RPMI7951 (cell line): Measurements from ENCODE around the gene AADAT. TPM values are rescaled to one million over a fixed set of nuclear protein-coding genes. Genes with fewer than 3 reads are reported as not detected.
"Not testable (repeated sequence)": the region's sequence is repeated elsewhere in the genome, so short reads cannot be mapped to it uniquely, and the experiment has no call there.

ENCODE experiments used
- DNase-seq: peaks from one replicate; pipeline ENCODE4 v3.0.0-alpha.2; 2012; ENCODE audit warnings: low read depth
- total RNA-seq: library from RNA; depleted of rRNA; stranded (reverse); fragments of >200 nt; shearing (Covaris generic); gene quantifications from 2 replicates; pipeline ENCODE4 v1.2.3, GENCODE V29; 2014

AADAT gene
- total RNA-seq, 1 experiment from 2014 or later = 4.7 TPM

DNA sequence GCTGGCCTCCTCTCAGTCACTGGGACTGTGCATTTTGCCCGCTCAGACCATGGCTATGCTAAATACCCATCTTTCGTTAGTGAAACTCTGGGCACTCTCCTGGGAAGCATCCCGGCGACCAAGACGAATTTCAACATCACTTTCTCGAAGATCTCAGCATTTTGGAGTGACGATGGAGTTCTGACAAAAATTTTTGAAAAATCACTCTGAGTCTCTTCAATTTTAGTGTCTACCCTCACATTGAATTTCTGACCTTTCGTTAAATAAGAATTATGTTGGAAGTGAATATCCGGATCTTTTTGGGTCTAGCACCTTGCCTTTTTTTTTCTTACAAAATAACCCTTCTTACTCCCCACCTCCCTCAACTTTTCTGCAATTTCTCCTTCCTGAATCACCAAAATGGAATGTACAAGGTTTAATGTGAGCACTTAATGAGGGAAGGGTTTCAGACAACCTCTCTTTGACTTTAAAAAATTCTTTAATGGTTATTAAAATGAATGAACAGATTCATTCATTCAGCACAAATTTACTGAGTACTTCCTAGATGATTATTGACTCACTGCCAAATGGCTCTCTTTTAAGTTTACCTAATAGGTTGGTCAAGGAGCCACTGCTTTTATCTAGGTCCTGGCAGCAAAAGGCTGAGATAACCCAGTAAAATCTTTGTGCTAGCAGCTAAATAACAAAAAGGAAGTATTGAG, 746 bp upstream of the AADAT start:
- peak; percentile 10 for DNase-seq

GRCh38 chr4:170089274-170089667, 485 bp downstream of the AADAT start:
- peak; percentile 44 for DNase-seq

DNA sequence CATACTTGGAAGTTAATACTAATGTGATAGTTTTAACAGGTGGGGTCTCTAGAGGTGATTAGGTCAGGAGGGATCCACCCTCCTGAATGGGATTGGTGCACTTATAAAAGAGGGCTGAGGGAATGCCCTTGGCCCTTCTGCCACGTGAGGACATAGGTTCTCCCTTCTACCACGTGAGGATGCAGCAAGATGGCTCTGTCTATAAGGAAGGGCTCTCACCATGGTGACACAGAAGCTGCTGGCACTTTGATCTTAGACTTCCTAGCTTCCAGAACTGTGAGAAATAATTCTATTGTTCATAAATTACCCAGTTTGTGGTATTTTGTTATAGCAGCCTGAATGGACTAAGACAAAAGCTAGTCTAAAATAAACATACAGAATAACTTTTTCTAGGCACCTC, 1.0 kb downstream of the AADAT start:
- no peak for DNase-seq

DNA sequence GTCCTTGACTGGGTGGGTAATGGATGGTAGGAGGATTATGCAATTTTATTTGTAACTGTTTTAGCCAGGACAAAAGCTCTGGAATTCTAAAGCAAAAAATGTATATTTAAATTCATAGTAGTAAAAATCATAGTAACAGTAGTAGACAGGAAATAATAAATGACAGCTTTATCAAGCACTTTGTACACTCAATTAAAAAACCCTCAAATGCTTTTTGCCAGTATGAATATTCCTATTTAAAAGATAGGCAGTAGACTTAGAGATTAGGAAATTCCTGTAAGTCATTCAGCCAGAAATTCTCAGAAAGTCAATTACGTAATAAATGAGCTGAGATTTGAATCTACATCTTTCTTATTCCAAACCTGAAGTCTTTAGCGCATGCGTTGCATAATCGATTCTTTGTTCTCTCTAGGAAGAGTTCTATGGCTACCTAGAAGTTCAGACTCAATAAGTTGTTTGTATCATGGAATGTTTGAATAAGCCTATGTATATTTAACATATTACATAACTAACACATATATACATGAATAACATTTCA, 2.5 kb downstream of the AADAT start:
- no peak for DNase-seq

GRCh38 chr4:170083541-170083940, 6.2 kb downstream of the AADAT start:
- DNase-seq = no peak

DNA sequence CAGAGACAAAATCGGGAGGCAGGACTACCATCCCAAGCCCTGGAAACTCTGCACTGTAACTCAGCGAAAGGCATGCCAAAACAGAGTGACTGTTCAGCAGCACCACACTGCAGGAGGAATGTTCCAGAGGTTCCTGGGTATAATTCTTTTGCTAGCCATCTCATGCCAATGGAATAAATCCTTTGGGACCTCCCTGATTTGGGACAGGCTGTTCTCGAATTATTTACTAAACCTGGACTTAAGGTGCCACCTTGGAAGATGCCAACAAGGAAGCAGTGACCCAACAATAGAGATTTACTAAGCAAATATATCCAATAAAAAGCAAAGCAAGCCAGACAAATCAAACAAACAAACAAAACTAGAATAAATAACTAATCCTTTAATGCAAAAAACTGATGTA, 9.3 kb downstream of the AADAT start:
- DNase-seq = no peak

DNA sequence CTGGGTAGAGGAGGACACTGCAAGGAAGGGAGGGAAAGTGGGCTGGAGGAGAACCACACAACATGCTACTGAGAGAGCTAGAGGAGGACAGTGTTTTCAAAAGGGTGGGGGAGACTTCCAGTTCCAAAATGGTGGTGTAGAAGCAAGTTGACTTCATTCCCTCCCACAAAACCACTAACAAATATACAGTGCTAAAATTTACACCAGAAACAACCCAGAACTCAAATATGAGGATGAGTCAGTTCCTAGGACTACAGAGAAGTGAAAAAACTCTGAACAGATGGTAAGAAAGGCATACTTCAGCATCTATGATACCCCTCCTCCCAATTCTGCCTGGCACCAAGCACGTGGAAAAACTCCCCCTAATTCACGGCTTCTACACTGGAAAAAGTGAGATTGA, 9.8 kb downstream of the AADAT start:
- DNase-seq = no peak

DNA sequence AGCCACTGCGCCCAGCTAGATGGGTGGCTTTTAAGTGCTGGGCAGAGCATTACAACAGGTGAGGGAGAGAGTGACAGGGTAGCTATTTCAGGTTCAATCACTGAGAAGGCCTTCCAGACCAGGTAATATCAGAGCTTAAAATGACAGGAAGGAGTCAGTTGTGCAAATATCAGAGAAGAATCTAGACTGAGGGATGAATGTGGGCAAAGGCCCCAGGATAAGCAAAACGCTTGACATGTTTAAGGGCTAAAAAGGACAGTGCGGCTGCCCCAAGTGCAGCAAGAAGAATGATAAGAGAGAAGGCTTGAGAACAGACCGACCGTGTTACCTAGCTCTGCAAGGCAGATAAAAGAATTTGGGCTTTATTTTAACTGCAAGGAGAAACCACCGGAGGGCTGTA, 18.6 kb downstream of the AADAT start:
- no peak for DNase-seq

DNA sequence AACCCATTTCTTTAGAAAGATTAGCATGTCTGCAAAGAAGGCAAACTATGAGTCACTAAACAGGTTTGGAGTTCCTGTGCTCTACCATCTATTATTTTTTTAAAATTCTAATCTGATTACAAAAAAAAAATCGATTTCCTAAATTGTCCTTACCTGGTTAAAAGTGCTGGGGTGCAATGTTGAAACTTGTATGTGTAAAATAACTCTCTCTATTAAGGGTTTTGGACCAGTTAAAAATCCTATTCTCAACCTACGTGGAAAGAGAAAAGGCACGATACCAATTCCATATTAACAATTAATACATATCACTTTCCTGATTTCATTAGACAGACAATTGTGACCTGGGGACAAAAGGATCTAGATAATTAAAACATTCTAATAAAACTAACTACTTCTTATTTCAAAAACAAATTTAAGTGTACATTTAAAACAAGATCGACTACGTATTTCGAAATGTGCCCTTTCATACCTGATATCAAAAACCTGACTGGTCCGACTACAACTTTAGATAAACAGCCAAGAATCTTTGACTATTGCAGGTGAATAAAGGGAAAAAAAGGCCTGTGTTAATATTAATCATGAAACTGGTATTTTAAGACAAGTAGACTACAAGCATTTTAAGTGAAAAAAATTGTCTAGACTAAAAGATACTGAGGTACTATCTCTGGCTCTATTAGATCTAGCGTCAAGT, 21.2 kb downstream of the AADAT start:
- no peak for DNase-seq

DNA sequence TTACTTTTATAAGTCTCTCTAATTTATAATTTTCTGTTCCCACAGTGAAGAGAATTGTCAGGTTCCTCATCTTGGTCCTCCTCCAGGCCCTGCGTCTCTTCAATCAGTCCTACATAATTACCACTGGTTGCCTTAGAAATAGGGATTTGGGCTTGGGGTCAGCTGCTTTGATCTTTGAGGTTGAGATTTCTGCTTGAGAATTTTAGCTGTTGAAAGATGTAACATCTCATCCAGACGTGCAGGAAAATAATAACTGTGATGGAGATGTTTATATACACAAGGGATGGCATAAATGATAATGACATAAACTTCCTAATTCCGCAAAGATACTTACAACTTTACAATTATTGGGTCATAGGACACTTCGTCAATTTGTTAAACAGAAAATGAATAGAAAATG, 30.3 kb downstream of the AADAT start:
- DNase-seq = no peak

- DNase-seq = no peak
Observed at GRCh38 chr4:170058826-170059225, 30.9 kb downstream of the AADAT start.

GRCh38 chr4:170057866-170058265, 31.9 kb downstream of the AADAT start:
- peak; percentile 6 for DNase-seq

DNA sequence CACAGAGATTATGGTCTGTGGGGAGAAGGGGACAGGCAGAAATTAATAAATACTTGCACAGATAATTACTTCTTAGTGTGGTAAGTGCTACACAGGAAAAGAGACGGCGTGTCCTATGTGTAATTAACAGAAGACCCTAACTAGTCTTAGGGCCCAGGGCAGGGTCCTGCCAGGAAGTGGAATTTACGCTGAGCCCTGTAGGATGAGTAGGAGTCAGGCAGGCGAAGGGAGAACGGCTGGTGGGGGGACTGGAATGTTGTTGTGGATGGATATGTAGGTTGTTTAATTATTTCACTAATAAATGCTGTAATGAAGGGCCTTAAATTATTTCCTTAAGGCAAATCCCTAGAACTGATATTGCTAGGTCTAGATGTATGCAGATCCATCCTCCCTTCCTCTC, 36.8 kb downstream of the AADAT start:
- DNase-seq = no peak

DNA sequence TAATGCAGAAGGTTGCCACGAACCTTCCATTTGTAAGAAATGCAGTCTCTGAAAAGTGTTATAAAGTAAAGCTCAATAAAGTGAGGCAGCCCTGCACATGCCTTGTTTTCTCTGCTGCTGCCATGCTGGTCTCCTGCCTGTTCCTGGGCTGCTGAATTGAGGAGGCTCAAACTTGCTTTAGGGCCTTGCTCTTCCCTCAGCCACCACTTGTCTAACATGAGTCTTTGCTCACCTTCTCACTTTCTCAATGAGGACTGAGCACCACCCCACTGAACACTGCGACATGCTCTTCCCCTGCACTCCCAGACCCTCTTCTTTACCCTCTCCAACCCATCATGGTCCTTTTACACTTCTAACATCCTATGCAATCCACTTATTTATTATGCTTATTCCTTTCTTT, 38.4 kb downstream of the AADAT start:
- DNase-seq = no peak

- no peak for DNase-seq
Observed at GRCh38 chr4:170049766-170050165, 40.0 kb downstream of the AADAT start.

DNA sequence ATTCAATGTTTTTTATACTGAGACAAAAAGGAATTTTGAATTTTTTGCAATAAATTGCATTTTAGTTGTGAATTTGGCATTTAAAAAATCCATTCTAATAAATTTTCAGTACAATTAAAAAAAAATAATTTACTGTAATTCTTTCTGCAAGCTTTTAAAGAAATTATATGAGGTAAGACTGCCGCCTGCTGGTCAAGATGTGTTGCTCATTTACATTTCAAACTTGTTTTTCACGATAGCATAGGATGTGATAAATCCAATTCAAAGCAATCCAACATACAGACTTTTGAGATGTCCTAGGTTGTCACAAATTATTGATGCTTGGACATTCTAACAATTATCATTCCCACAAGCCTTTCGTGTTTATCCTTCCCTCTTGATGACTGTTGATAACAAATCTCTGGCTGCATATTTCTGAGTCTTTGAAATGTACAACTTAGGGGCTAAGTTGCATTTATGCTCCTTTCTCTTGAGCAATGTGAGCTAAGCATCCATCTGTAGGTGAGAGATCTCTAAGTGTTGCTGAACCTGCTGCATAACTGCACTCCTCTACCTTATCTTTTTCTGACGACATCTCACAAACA, 41.9 kb downstream of the AADAT start:
- peak; percentile 53 for DNase-seq

DNA sequence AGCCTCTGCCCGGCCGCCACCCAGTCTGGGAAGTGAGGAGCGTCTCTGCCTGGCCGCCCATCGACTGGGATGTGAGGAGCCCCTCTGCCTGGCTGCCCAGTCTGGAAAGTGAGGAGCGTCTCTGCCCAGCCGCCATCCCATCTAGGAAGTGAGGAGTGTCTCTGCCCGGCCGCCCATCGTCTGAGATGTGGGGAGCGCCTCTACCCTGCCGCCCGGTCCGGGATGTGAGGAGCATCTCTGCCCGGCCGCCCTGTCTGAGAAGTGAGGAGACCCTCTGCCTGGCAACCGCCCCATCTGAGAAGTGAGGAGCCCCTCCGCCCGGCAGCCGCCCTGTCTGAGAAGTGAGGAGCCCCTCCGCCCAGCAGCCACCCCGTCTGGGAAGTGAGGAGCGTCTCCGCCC, 43.6 kb downstream of the AADAT start:
- DNase-seq = not testable (repeated sequence)

DNA sequence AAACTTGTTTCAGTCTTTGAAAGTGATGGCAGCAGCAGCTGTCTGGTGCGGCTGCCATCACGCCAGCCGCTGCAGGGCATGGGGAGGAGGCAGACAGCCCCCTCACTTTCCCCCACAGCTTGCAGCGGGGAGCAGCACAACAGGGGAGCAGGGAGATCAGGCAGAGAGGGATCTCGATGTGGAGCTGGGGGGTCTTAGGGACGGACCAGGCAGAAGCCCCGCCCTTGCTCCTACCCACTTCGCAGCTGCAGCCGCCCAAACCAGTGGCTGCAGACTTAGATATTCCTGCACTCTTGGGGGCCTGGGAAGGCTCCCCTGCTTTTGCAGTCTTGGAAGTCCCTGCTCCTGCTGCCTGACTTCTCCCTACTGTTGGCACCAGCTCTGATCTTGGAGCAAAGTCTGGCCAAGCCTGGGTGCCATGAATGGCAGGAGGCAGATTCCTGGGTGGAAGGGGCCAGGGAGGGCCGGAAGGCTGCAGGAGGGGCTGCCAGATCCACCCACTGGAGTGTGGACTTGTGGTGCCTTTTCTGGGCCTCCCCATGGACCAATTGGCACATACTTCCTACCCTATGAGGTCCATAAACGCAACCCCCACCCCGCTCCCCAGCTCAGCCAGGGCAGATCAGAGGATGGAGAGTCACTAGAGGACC, 49.6 kb downstream of the AADAT start:
- no peak for DNase-seq

GRCh38 chr4:170038769-170039168, 51.0 kb downstream of the AADAT start:
- DNase-seq = no peak

GRCh38 chr4:170038232-170038631, 51.5 kb downstream of the AADAT start:
- DNase-seq = no peak

- DNase-seq = no peak
Observed at GRCh38 chr4:170037481-170037880, 52.3 kb downstream of the AADAT start.

DNA sequence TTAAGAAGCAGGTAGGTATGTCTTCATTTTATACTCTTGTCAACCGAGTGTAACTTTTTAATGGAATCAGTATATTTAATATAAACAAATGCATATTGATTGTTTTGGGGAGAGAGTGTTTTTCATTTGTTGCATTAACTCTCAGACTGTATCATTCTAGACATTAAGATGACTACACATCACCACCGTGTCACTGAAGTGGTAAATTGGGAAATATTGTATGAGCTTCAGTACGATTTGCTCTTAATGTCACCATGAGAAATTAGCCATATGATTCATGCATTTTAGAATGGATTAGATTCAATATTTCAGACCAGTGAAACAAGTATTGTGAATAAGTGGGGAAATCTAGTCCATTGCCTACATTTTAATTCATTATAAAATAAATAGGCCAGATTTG, 53.9 kb downstream of the AADAT start:
- DNase-seq = no peak

DNA sequence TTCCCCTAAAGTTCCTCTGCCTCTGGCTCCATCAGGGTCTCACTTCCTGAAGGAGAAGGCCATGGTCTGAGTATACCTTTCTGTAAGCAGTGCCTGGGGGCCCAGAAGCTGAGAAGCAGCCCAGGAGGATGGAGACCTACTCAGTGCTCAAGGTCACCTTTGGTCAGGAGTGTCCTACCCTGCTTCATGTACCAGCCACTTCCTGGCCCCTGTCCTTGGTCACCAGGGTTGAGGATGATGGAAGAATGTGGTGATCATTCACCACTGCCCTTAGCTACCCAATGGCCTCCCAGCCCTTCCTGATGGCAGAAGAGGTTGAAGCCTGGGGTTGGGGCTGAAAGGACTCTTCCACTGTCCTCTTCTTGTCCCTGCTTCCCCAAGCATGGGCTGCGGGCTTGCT, 54.5 kb downstream of the AADAT start:
- DNase-seq = no peak
